CD1c-positive myeloid dendritic cell (primary cell): Measurements from ENCODE around the gene IL21.
A peak's percentile ranks its signal among the peaks of the same experiment; 100 is the strongest.

Experiments used
- DNase-seq: peaks from one replicate; pipeline ENCODE4 v3.0.0-alpha.2; 2016; ENCODE audit errors: extremely low spot score

The IL21 gene

DNA sequence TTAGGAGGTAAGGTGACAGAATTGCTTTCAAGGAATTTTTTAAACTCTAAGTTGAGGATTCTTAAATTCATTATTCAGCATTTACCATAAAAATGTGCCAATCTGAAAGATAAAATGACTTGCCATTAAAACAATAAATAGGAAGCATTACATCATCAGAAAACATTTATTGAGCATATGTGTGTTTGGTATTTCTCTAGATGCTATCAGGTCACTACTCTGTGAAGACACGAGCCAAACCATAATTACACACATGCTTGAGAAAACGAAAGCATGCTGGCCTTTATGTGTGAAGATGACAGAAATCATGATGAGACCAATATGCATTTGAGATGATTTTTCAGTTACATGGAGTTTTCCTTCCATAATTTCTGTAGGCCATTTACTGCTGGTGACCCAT lies 12.3 kb upstream of the IL21 start:
- DNase-seq, result no peak

DNA sequence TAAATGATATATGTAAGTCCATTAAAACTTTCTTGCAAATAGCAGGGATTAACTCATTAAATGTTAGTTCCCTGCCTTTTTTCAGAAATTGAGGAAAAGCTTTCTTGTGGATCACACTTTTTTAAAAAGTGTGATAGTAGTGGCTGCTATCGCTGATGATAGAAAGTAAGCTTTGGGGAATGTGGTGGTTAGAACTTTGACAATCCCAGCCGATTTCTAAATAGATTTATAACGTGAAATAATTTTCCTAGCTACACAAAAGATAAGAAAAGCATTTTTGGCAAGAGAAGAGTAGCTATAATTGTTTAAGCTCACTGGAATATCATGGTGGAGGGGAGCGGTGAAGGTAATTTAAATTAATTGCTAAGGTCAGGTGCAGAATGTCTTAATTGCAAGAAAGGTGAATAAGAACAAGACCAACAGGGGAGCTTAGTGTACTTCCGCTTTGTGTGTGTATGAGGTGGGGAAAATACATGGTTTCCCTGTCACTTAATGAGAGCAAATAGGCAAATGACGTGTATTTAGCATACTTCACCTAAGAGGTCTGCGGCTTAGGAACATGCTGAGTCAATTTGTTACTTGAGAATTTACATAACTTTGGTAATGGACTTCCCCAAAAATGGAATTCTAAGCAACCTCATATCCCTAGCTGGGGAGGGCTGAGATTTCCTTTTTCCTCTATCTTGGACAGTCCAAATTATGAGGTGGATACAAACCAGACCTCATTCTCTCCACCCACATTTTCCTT lies 11.7 kb upstream of the IL21 start:
- peak; percentile 4 for DNase-seq

DNA sequence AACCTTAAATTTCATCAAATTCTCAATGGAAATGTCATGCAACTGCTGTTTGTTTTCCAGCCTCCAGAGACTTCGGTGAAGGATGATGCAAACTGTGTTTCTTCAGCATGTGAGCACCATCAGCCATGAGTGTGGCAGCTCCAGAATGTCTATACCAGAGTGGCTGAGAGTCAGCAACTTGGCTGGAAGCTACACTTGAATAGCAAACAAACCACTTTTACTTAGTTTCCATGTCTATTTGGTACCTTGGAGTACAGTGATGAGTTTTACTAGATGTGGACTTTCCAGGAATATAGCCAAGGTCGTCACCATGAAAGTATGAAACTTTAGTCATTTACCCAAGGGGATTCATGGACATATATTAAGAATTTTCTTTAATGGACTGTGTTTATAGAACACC lies 4.3 kb upstream of the IL21 start:
- DNase-seq, result no peak

DNA sequence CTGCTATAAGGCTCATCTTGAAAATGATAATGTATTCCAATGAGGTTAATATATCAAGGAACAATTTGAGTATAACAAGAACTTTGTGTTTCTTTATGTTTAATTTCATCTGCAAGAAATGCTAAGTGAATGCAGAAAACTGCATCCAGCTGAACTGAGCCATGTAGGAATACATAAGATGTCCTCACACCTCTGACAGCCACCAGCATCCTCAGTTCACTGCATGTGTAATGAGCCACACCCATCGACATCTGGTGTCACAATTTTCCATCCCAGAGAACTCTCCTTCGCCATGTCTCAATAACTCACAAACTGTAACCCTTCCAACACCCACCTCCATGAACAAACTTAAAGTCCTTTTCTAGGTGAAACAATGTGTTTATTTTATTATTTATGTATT lies 3.3 kb upstream of the IL21 start:
- DNase-seq, result no peak

DNA sequence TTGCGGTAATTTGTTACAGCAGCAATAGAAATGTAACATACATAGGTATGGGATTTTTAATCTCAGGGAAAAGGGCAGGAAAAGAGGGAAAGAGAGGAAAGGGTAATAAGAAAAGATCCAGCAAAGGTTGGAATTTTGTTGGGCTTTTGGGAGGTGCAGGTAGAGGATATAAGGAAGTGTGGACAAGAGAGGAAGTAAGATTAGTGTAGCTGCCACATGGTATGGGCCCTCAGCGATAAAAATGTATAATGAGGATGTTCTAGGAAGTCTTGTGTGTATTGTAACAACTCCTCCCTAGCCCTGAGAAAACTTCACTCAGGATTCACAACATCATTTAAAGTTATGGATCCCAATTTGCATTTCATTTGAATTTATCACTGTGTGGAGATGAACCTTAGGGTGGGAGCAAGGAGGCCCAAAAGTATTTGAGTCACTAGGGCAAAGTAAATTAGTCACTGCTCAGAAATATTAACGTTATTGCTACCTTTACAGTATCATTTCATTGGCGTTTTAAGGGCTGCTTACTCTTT lies 2.8 kb upstream of the IL21 start:
- no peak for DNase-seq

DNA sequence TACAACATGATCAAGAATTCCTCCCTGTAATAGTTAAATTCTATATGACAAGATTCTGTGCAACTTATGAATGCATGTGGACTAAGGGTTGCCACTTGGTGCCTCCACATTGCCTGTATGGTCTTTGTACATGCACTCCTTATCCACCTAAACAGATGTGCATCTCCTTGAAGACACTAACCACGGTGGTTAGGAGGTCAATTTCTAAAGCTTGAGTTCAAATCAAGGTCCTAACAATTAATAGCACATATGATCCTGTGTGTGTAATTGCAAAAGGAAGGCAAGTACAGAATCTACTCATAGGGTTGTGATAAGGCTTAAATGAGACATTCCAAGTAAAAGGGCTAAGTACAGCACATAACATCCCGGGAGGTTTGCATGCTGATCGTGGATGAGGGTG lies 1.5 kb upstream of the IL21 start:
- no peak for DNase-seq

DNA sequence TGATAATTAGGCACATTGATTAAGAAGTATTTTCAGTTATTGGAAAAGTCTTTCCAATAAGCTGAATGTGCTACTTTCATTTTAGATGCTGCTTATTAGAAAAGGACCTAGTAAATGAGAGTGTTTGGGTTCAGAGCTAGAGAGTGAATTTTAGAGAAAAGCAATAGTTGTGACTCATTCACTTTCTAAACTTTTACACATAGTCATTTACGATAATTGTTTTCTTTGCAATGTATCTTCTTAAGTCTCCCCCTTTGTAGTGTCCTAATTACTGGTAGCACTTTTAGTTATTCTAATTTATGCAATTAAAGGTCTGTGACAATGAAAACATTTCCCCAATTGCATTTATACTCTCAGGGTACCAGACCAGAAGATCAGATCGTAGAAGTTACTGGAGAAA lies 1.3 kb downstream of the IL21 start:
- no peak for DNase-seq

DNA sequence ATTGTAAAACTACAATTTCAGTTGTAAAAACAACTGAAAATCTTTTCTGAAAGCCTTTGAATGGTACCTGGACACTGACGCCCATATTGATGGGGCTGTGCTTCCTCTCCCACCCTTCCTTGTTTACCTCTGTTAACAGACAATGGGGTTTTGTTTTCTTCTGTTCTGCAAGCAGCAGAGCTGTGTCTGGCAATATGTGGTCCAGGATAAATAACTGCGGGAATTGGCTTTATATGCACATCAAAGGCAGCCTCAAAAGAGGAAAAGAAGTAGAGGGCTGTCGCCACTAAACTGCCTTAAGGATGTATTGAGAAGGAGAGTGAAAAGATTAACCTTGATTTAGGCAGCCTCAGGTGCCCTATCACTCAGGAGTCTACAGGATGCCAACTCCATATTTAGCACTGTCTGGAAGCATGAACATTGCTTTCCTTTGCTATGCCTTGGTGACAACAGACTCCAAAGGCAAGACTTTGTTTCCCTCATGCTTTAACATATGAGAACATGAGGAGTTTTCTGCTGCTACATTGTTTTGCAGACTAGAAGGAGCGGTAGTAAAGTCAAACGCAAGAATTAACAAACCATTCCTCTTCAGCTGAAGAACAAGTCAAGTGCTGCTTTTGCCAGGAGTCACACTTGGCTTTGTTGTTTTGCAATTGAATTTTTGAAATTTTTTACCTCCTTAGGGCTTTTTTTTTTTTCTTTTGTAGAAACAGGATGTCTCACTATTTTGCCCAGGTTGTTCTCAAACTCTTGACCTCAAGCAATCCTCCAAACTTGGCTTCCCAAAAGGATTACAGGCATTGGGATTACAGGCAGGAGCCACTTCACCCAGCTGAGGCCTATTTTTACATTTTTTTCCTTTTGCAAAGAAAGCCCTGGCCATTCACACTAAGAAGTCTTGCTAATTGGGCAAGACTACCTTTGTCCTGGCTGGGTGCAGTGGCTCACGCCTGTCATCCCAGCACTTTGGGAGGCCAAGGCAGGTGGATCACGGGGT lies 3.0 kb downstream of the IL21 start:
- no peak for DNase-seq

DNA sequence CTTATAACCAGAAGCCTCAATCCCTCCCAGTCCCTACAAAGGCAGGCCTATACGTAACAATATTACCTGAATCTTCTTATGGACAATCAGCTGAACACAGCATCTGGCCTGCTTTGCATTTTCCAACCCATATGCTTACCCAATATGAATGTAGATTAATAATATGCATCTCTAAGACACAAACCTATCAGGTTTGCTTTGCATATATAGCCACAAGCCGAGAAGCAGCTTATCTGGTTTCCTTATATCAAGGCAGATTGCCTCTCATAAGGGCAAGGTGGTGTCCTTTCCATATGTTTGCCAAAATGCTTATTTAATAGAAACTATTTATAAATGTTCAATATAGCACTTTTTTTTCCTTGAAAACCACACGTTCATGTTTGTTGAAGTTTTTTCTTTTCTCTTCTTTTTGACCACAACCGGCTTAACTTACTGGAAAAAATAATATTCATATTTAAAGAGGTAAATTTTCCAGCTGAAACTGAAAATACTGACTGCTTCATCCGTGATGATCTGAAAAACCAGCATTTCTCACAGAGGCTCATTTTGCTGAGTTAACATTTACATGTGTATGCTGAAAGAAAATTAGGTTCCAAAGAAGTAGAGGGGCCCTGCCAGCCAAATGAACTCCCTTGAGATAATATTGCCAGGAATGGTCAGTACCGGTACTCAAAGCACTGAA lies 3.8 kb downstream of the IL21 start:
- DNase-seq, result no peak

DNA sequence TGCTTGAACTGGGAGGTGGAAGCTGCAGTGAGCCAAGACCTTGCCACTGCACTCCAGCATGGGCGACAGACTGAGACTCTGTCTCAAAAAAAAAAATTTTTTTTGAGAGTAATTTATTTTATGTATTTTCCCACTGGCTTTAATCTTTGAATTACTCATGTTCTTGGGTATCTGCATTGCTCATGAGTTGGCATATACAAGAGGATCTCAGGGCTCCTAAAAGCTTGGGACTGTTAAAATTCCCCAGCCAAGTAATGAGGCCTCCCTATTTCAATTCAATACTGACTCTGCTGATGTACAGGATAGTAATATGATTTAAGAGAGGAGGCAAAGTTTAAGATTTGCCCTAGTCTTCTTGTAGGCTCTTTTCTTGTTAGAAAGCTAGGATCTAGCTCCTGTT lies 6.2 kb downstream of the IL21 start:
- DNase-seq, result no peak

DNA sequence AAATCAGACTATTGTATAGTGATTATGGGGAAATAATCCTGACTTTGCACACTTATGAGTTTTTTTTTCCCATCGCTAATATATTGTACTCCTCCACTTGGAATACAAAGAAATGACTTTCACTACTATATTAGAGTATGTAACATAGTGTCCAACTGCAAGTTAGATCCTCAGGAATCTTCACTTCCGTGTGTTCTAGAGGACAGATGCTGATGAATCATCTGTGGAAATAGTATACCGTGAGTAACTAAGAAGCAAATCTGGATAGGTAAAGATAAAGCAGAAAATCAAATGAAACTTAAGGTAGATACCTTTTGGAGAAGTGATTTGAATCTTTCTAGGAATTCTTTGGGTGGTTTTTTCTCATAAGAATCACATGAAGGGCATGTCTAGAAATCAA lies 8.3 kb downstream of the IL21 start:
- DNase-seq, result no peak

DNA sequence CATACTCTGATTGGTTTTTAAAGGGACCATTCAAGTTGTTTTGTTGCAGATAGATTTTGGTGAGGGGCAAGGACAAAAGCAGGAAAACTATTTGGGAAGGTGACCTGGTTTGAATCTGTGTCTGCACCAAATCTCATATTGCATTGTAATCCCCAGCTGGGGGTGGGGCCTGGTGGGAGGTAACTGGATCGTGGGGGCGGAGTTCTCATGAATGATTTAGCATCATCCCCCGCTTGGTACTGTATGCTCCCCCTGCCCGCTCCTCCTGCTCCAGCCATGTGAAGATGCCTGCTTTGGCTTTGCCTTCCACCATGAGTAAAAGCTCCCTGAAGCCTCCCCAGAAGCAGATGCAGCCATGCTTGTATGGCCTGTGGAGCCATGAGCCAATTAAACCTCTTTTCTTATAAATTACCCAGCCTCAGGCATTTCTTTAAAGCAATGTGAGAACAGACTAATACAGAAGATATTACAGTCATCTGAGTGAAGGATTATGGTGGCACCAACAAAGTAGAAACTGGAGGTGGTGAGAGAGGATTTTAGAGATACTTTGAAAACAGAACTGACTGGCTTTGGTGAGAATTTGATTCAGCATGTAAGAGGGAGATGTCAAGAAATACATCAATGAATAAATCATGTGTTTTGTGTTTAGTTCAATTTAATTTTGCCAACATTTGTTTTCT lies 14.4 kb downstream of the IL21 start:
- DNase-seq, result no peak

DNA sequence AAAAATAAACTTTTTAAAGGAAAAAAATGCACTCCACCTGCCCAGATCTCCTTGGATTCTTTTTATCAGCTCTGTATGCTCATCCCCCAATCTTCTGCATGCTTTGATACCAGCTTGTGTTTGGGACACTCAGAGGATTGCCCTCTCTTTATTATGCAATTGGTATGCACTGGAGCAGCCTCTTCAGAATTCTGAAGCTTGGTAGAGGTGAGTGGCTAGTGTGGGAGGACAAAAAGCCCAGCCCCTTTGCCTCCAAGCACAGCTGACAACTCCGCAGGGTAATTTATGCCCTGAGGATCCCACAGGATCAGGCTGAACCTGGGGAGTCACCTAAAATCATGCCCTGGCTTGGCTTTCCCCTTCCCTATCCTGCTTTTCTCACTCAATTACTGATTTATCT lies 16.7 kb downstream of the IL21 start:
- DNase-seq, result no peak

DNA sequence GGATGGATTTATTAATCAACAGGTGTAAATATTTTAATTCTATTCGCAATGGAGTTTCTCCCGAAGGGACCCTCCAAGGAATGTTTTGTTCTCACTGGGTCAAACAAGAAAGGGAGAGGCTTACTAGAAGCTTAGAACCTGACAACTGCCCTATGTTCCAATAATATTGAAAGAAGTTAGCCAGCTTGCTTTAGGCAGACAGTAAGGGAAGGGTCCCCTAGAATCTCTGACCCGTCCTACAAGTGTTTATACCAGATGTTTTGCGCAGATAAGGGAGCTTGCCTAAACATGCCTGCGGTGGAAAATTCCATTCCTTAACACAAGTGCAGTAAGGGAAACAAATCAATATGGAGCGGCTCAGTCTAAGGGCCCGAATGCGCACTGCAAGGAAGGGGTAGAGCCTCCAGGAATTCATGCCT lies 17.7 kb downstream of the IL21 start:
- no peak for DNase-seq

DNA sequence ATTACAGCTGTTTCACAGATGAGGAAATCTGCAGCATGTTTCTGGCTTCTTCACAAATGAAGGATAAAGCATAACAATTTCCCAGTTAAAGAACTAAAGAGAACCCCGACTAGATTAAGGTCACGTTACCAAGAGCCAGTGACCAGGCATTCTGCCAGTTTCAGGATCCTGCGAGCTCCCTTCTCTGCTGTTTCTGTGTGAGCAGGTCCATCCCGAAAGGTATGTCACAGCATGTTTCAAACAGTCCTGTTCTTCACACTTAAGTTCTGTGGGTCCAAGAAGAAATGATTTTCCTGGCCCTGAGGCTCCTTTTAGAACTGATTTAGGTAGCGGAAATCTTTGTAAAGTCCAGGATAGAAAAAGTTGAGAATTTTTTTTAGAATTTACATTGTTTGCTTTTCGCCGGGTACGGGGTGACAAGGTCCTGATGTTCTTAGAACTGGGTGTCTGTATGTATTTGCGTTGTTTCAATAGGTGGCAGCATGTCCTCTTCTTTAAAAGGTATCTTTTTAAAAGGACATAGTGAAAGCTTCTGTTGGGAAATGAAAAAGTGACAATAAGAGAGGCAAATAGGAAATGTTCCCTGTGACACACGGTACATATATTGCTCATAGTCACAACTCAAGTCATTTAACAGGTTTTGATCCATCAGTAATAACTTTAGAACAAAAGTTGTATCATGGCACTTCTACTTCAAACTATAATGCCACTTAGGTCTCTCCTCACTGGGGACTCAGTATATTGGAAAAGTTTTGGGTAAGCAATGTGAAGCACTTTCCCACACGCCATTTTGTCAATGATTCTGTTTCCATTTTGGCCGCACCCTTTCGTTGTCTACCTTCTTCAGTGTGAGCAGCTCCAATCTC lies 18.4 kb downstream of the IL21 start:
- no peak for DNase-seq

DNA sequence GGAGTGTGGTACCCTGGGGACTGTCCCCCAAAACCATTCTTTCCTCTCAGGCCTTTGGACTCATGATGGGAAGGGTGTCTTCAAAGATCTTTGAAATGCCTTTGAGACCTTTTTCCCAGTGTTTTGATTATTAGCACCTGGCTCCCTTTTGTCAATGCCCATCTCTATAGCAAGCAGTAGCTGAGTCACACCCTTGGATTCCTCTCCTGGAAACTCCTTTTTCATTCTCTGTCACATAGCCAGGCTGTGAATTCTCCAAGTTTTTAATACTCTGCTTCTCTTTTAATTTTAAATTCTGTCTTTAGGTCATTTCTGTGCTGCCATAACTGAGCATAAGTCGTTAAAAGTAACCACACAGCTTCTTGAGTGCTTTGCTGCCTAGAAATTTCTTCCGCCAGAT lies 29.7 kb downstream of the IL21 start:
- DNase-seq, result no peak

DNA sequence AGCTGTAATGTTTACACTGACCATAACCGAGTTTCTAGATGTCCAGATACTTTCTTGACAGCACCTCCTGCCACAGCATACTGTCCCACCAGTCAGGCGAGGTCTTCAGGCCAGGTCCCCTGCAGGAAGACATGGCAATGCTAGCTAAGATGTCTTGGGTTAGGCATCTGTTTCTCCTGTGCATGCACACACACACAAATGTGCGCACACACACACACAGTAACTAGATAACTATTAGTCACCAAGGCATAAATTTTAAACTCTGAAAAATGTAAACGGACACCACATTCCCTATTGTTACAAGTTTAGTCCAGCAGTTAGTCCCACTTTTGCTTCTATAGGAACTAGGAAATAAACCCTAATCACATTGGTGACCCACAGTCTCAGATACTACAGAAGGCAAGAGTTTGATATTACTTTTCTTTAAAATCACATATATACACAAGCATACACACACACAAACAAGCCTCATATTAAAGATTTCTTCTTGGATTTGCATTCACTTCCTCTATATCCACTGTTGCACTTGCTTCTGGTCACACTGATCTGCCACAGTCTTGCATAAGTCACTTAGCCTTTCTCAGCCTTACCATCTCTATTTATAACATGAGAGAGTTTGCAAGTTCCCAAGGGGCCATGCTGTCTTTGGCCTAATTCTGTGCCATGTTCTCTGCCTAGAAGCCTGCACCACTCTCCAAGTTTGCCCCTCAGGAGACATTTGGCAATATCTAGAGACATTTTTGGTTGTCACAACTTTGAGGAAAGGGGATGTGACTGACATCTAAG lies 32.2 kb downstream of the IL21 start:
- DNase-seq, result no peak

DNA sequence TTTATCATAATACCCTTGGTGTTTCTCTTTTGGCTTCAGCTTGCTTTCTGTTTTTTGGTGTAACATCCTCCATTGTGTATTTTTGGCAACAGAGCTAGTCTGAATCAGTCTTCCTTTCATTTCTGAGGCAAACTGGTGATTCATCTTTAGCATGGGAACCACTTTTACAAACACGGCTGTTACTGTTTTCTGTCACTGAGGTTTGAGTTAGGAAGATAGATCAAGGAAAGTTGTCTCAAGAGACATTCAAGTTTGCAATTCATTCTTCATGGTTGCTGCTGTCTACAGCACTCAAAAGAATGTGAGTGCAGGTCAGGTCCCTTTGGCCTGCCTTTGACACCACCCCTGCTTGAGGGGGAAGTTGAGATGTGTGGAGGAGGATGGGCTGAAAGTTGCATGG lies 36.3 kb downstream of the IL21 start:
- no peak for DNase-seq

DNA sequence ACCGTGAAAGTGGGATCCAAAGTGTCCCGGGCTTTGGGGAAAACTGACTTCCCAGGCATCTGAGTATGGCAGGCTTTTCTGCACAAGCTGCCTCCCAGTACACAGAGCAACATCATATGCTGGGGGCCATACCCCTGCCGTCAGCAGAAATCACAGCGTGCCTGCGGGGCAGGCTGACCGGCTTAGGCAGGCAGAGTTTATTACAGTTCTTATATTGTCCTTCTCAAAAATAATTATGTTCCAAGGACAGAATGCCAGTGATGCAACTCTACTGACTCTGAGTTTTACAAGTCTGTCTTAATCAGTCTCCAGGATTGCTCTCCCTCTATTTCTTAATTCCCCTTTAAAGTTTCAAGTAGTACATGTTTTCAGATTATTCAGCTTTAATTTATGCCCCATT lies 37.0 kb downstream of the IL21 start:
- DNase-seq, result no peak
